GM18907 (cell line): ENCODE data around the gene MEOX2.

Experiments used
- ATAC-seq: cut with Tn5 transposase; IDR thresholded peaks from one replicate; pipeline ENCODE4 v1.9.1; 2021; ENCODE audit warnings: mild to moderate bottlenecking, moderate library complexity; ENCODE audit not compliant: unreplicated experiment

MEOX2 gene

GRCh38 chr7:15681631-15682030, 4.9 kb downstream of the MEOX2 start:
- no peak for ATAC-seq

- ATAC-seq = no peak
These were observed 5.3 kb downstream of the MEOX2 start for GRCh38 chr7:15681186-15681585.

- no peak for ATAC-seq
These were observed 6.0 kb downstream of the MEOX2 start for GRCh38 chr7:15680446-15680845.

- no peak for ATAC-seq
These were observed 7.2 kb downstream of the MEOX2 start for GRCh38 chr7:15679306-15679705.

- no peak for ATAC-seq
These were observed 7.8 kb downstream of the MEOX2 start for GRCh38 chr7:15678653-15679052.

GRCh38 chr7:15675379-15675778, 11.1 kb downstream of the MEOX2 start:
- ATAC-seq = no peak

- ATAC-seq = no peak
These were observed 11.9 kb downstream of the MEOX2 start for GRCh38 chr7:15674586-15674985.

GRCh38 chr7:15669443-15670090, 16.9 kb downstream of the MEOX2 start:
- no peak for ATAC-seq

GRCh38 chr7:15667991-15668390, 18.5 kb downstream of the MEOX2 start:
- ATAC-seq = no peak

GRCh38 chr7:15662451-15662850, 24.0 kb downstream of the MEOX2 start:
- ATAC-seq = no peak

GRCh38 chr7:15658247-15658646, 28.2 kb downstream of the MEOX2 start:
- ATAC-seq = no peak

GRCh38 chr7:15652776-15653290, 33.6 kb downstream of the MEOX2 start:
- ATAC-seq = no peak

GRCh38 chr7:15651693-15652092, 34.8 kb downstream of the MEOX2 start:
- no peak for ATAC-seq

GRCh38 chr7:15650787-15651186, 35.7 kb downstream of the MEOX2 start:
- no peak for ATAC-seq

- no peak for ATAC-seq
These were observed 38.0 kb downstream of the MEOX2 start for GRCh38 chr7:15648461-15648961.

GRCh38 chr7:15647309-15647708, 39.2 kb downstream of the MEOX2 start:
- ATAC-seq = no peak

GRCh38 chr7:15643000-15643705, 43.3 kb downstream of the MEOX2 start:
- ATAC-seq = no peak

GRCh38 chr7:15628876-15629275, 57.6 kb downstream of the MEOX2 start:
- ATAC-seq = no peak

- no peak for ATAC-seq
These were observed 60.4 kb downstream of the MEOX2 start for GRCh38 chr7:15626041-15626440.

- no peak for ATAC-seq
These were observed 61.0 kb downstream of the MEOX2 start for GRCh38 chr7:15625466-15625865.

- ATAC-seq = no peak
These were observed 65.0 kb downstream of the MEOX2 start for GRCh38 chr7:15621468-15621867.

GRCh38 chr7:15620491-15621185, 65.8 kb downstream of the MEOX2 start:
- no peak for ATAC-seq
